ENCODE measurements around the gene SPAG16.

DNA sequence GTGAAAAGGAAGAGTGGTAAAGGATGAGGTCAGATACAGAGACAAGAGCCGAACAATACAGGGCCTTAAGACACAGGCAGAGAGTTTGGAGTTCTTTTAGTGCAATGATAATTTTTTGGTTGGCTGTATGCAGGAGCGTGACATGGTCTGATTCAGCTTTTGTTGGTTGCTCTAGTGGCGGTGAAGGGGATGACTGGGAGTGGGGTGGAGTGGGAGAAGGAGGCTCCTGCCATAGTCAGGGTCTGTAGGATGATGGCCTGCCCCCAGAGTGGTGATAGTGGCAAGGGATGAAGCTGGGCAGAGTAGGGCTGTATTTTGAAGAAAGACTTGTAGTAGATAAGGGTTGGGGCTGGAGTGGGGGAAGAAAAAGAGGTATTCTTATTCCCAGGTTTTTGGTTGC is 820.0 kb downstream of the SPAG16 start:
- TF ChIP-seq POLR2AphosphoS5 (IDR thresholded peaks at IDR 0.05; ENCODE audit: low read depth, low read length) (no peak), REST (IDR thresholded peaks at IDR 0.05; ENCODE audit: insufficient read depth in 1 of 2, low read depth in 2 of 2, low read length in 1 of 2) (no peak), SIN3A (IDR thresholded peaks at IDR 0.05; ENCODE audit: borderline replicate concordance, insufficient read depth, low read depth, low read length) (no peak), TCF7L2 (IDR thresholded peaks at IDR 0.05; ENCODE audit: low read depth, low read length) (no peak)
- TF ChIP-seq, protein P1, sequence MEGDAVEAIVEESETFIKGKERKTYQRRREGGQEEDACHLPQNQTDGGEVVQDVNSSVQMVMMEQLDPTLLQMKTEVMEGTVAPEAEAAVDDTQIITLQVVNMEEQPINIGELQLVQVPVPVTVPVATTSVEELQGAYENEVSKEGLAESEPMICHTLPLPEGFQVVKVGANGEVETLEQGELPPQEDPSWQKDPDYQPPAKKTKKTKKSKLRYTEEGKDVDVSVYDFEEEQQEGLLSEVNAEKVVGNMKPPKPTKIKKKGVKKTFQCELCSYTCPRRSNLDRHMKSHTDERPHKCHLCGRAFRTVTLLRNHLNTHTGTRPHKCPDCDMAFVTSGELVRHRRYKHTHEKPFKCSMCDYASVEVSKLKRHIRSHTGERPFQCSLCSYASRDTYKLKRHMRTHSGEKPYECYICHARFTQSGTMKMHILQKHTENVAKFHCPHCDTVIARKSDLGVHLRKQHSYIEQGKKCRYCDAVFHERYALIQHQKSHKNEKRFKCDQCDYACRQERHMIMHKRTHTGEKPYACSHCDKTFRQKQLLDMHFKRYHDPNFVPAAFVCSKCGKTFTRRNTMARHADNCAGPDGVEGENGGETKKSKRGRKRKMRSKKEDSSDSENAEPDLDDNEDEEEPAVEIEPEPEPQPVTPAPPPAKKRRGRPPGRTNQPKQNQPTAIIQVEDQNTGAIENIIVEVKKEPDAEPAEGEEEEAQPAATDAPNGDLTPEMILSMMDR (IDR thresholded peaks at IDR 0.05), result no peak

Data from Panc1 (cell line).